Endothelial cell of umbilical vein (primary cell): ENCODE measurements around the gene KPNA1. TPM values are rescaled to one million over a fixed set of nuclear protein-coding genes. Genes with fewer than 3 reads are reported as not detected.

ENCODE experiments used
- BruUV-seq: library from RNA; stranded (reverse); fragments of 400-500 nt; replicated peaks from 2 replicates; lab custom pipeline; 2021; lab: Mats Ljungman, UMichigan
- CTCF ChIA-PET: fragments of 300-600, 350-600 bp; sonication (Branson Sonifier 250); formaldehyde crosslinking; loops from one replicate; lab custom pipeline; 2021; ENCODE audit warnings: antibody characterized with exemption, inconsistent platforms; lab: Charles Lee
- POLR2A ChIA-PET: fragments of 300-600, 350-600 bp; sonication (Branson Sonifier 250); formaldehyde crosslinking; loops from one replicate; lab custom pipeline; 2021; ENCODE audit warnings: antibody characterized with exemption, inconsistent platforms; lab: Charles Lee
- DNase-seq: peaks from one replicate; pipeline ENCODE4 v3.0.0-alpha.2; 2011; ENCODE audit warnings: low read depth, low spot score
- FAIRE-seq: peaks from 2 replicates; lab custom pipeline; 2011; peaks lifted over from hg19 to GRCh38; lab: Jason Lieb, UNC
- H2AFZ ChIP-seq: 2 replicates; pipeline ENCODE4 v1.6.0; 2012; ENCODE audit warnings: low read depth, low read length, control low read depth, inconsistent platforms
- H3K27ac ChIP-seq: 2 replicates; pipeline ENCODE4 v1.5.1; 2011; ENCODE audit warnings: low read depth, mild to moderate bottlenecking, control low read depth, low read length, moderate library complexity; ENCODE audit not compliant: insufficient read depth
- H3K27me3 ChIP-seq, 2 experiments: 2 replicates each; pipeline versions ENCODE4 v1.6.0 to v1.6.1; 2011; ENCODE audit warnings: low read length in 2 of 2, mixed read lengths in 1 of 2; ENCODE audit not compliant: control insufficient read depth in 2 of 2, insufficient read depth in 2 of 2
- H3K36me3 ChIP-seq, 2 experiments: 2 replicates in 1 of 2; 3 replicates in 1 of 2; pipeline ENCODE4 v1.5.1; 2011; ENCODE audit warnings: low read length in 2 of 2, mild to moderate bottlenecking in 1 of 2, moderate library complexity in 1 of 2; ENCODE audit not compliant: control insufficient read depth in 2 of 2, insufficient read depth in 2 of 2; ENCODE audit errors: extremely low read depth in 1 of 2
- H3K4me1 ChIP-seq: 3 replicates; pipeline ENCODE4 v1.5.1; 2011; ENCODE audit warnings: mild to moderate bottlenecking, low read length; ENCODE audit not compliant: control insufficient read depth, insufficient read depth; ENCODE audit errors: extremely low read depth
- H3K4me2 ChIP-seq: 2 replicates; pipeline ENCODE4 v1.6.1; 2011; ENCODE audit warnings: low read length, control low read depth, mixed read lengths; ENCODE audit not compliant: insufficient read depth
- H3K4me3 ChIP-seq, 3 experiments: fragments of 200-600 bp in 1 of 3; sonication (generic), shearing (Covaris generic) in 1 of 3; replicated peaks in 1 of 3; 2 replicates each; pipeline ENCODE4 v1.5.1; 2011 to 2016; ENCODE audit warnings: control low read depth in 3 of 3, low read length in 3 of 3, mild to moderate bottlenecking in 2 of 3, inconsistent platforms in 1 of 3, low read depth in 1 of 3, moderate library complexity in 1 of 3; ENCODE audit not compliant: insufficient read depth in 1 of 3
- H3K79me2 ChIP-seq: 2 replicates; pipeline ENCODE4 v1.6.0; 2012; ENCODE audit warnings: low read length, inconsistent platforms; ENCODE audit not compliant: control insufficient read depth, insufficient read depth
- H3K9ac ChIP-seq: replicated peaks from 2 replicates; pipeline ENCODE3; 2011; ENCODE audit warnings: low read length, control low read depth; ENCODE audit not compliant: insufficient read depth; ENCODE audit errors: extremely low read depth
- H3K9me1 ChIP-seq: replicated peaks from 3 replicates; pipeline ENCODE4 v1.6.0; 2011; ENCODE audit warnings: mild to moderate bottlenecking, low read length; ENCODE audit not compliant: control insufficient read depth, insufficient read depth; ENCODE audit errors: extremely low read depth
- H3K9me3 ChIP-seq: replicated peaks from 2 replicates; pipeline ENCODE4 v1.5.1; 2012; ENCODE audit warnings: low read length, inconsistent platforms; ENCODE audit not compliant: control insufficient read depth, insufficient read depth
- H4K20me1 ChIP-seq: replicated peaks from 2 replicates; pipeline ENCODE3; 2011; ENCODE audit warnings: mild to moderate bottlenecking, low read length; ENCODE audit not compliant: control insufficient read depth, insufficient read depth; ENCODE audit errors: extremely low read depth
- CTCF ChIP-seq, 2 donors: IDR thresholded peaks; 1 replicate in 1 of 2; 2 replicates in 1 of 2; pipeline ENCODE4 v1.5.1; 2011; ENCODE audit warnings: low read length in 2 of 2, mild to moderate bottlenecking in 2 of 2, moderate library complexity in 2 of 2, control low read depth in 1 of 2, inconsistent platforms in 1 of 2, low read depth in 1 of 2; ENCODE audit not compliant: insufficient read depth in 1 of 2; ENCODE audit errors: extremely low read depth in 1 of 2
- EZH2 ChIP-seq: IDR thresholded peaks from 2 replicates; pipeline ENCODE4 v1.6.1; 2012; ENCODE audit warnings: borderline replicate concordance, low read depth, mild to moderate bottlenecking, moderate library complexity, low read length, inconsistent platforms; ENCODE audit not compliant: severe bottlenecking
- FOS ChIP-seq: IDR thresholded peaks from 2 replicates; pipeline ENCODE4 v1.6.1; 2011; ENCODE audit warnings: mild to moderate bottlenecking, low read length, moderate library complexity, borderline replicate concordance; ENCODE audit not compliant: insufficient read depth
- GATA2 ChIP-seq: IDR thresholded peaks from 2 replicates; pipeline ENCODE4 v1.7.0; 2011; ENCODE audit warnings: low read depth, mild to moderate bottlenecking, moderate library complexity, mixed read lengths, low read length; ENCODE audit not compliant: insufficient read length, insufficient read depth
- JUN ChIP-seq: IDR thresholded peaks from 2 replicates; pipeline ENCODE4 v1.6.1; 2011; ENCODE audit warnings: borderline replicate concordance, low read depth; ENCODE audit not compliant: insufficient read length, insufficient read depth
- MYC ChIP-seq: IDR thresholded peaks from one replicate; pipeline ENCODE4 v1.6.1; 2011; ENCODE audit warnings: mild to moderate bottlenecking, low read depth, low read length
- POLR2A ChIP-seq: IDR thresholded peaks from 2 replicates; pipeline ENCODE4 v1.6.1; 2012; ENCODE audit warnings: low read depth, mild to moderate bottlenecking, control low read depth, low read length
- POLR2AphosphoS5 ChIP-seq: IDR thresholded peaks from 2 replicates; pipeline ENCODE4 v1.6.1; 2012; ENCODE audit warnings: low read depth, mild to moderate bottlenecking, control low read depth, low read length, moderate library complexity; ENCODE audit not compliant: insufficient read depth
- dilution Hi-C: fragments of 300-500 bp; cut with MboI; formaldehyde crosslinking; loops from one replicate; pipeline ENCODE4 v1.15.0; 2019; ENCODE audit warnings: low sequenced_read_pairs; ENCODE audit not compliant: extremely low pct_ligation_motif_present
- intact Hi-C: fragments of 100-400 bp; cut with micrococcal nuclease; formaldehyde crosslinking; loops from one replicate; pipeline ENCODE4 v1.10.0; 2022
- polyA plus RNA-seq, 4 experiments: library from polyadenylated mRNA; depleted of rRNA in 3 of 4; stranded (reverse) in 3 of 4; unstranded in 1 of 4; fragments of >200 nt; gene quantifications; 2 replicates each; pipeline versions ENCODE4 v1.2.1 to v1.2.3, GENCODE V29; 2011 to 2012; ENCODE audit warnings: missing spikeins in 1 of 4
- total RNA-seq: library from RNA; stranded (reverse); gene quantifications from 2 replicates; pipeline ENCODE4 v1.2.3, GENCODE V29; 2021
- TF ChIP-seq, protein P1 (sequence below): IDR thresholded peaks from 2 replicates; pipeline ENCODE4 v1.6.1; 2011; ENCODE audit not compliant: insufficient read depth, insufficient read length

KPNA1 gene
- total and polyA plus RNA-seq, 2 donors (not counting 3 experiments of a cell fraction or from before 2014, with no cell fraction given) = 24.4 to 110 TPM

DNA sequence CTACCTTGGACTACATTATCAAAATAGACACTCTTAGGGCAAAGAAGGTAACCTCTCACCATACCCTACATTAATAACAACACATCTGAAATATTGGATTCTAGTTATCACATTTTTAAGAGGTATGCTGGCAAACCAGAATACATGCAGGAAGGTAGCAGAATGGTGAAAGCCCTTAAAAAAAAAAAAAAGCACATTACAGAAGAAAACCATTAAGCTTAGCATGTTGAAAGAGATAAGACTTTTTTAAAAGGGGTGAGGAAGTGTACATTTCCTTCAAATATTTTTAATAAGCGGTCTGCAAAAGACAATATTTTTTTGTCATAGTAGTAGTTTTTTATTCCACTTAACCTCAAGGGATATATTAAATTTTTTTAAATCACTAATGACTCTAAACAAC lies 52.3 kb downstream of the KPNA1 start:
- Histone ChIP-seq H3K4me2 (no peak overlapping the region), H2AFZ (no peak overlapping the region), H3K9me1 (no peaks in the 10 kb centered on the region), H3K79me2 (peaks cover 15% of the 10 kb centered on the region), H3K9me3 (no peaks in the 10 kb centered on the region), H3K27me3 (no peaks in the 10 kb centered on the region), H4K20me1 (no peaks in the 10 kb centered on the region), H3K9ac (no peak overlapping the region), H3K4me3 (no peak overlapping the region), H3K27ac (no peak overlapping the region), H3K4me1 (no peaks in the 10 kb centered on the region), H3K36me3 (peaks cover 8 to 15% of the 10 kb centered on the region in 2 experiments)
- no peak for DNase-seq
- dilution Hi-C loops = no loop called here
- FAIRE-seq = no peak
- CTCF ChIA-PET = interaction anchor here (1.6 kb wide), 1 partner anchor 70 kb away, joined by 3 read pairs; no protein-coding TSS in a partner anchor
- TF ChIP-seq MYC (no peak), FOS (no peak), JUN (no peak), POLR2AphosphoS5 (no peak), CTCF (IDR thresholded peaks at IDR 0.05; ENCODE audit: extremely low read depth in 1 of 2, insufficient read depth in 1 of 2, low read depth in 1 of 2, low read length in 2 of 2) (no peak), POLR2A (no peak), EZH2 (no peak), GATA2 (no peak)
- TF ChIP-seq, protein P1, sequence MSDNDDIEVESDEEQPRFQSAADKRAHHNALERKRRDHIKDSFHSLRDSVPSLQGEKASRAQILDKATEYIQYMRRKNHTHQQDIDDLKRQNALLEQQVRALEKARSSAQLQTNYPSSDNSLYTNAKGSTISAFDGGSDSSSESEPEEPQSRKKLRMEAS = no peak
- BruUV-seq = no TSS peak
- intact Hi-C loops = no loop called here
- POLR2A ChIA-PET = no interaction called here
